T-cell (primary cell): ENCODE measurements around the gene AEBP1. TPM values are rescaled to one million over a fixed set of nuclear protein-coding genes. Genes with fewer than 3 reads are reported as not detected.

Experiments
- ATAC-seq, 4 experiments: fragments of 200-7000 bp in 3 of 4; fragments of 150-1000 bp in 1 of 4; cut with Tn5 transposase; replicated peaks in 1 of 4; 1 replicate in 3 of 4; 2 replicates in 1 of 4; pipeline ENCODE4 v1.10.0; 2021; ENCODE audit warnings: moderate library complexity in 3 of 4, mild to moderate bottlenecking in 2 of 4, moderate number of reproducible peaks in 1 of 4
- CTCF ChIA-PET, 2 donors: fragments of 300-600 bp; sonication (Branson Sonifier 250); formaldehyde crosslinking; loops; one replicate each; lab custom pipeline; 2022; ENCODE audit warnings: antibody characterized with exemption in 2 of 2; lab: Charles Lee
- POLR2A ChIA-PET, 2 donors: fragments of 300-600 bp; sonication (Branson Sonifier 250); formaldehyde crosslinking; loops; one replicate each; lab custom pipeline; 2022; ENCODE audit warnings: antibody characterized with exemption in 2 of 2; lab: Charles Lee
- DNase-seq, 35 experiments: peaks; one replicate each; pipeline versions ENCODE4 v3.0.0 to v3.0.0-alpha.2; 2013 to 2023
- H3K27ac ChIP-seq: one replicate; pipeline ENCODE4 v1.5.1; 2013; ENCODE audit warnings: low read length
- H3K27me3 ChIP-seq, 2 experiments: replicated peaks in 1 of 2; 1 replicate in 1 of 2; 2 replicates in 1 of 2; pipeline versions ENCODE4 v1.6.1 to v1.7.0; 2013; ENCODE audit warnings: low read length in 1 of 2, mixed read lengths in 1 of 2; ENCODE audit not compliant: control insufficient read depth in 2 of 2, insufficient read depth in 2 of 2; ENCODE audit errors: extremely low read depth in 1 of 2
- H3K36me3 ChIP-seq, 2 donors: 1 replicate in 1 of 2; 2 replicates in 1 of 2; pipeline versions ENCODE4 v1.6.1 to v1.7.0; 2013; ENCODE audit warnings: low read length in 1 of 2; ENCODE audit not compliant: control insufficient read depth in 2 of 2, insufficient read depth in 1 of 2; ENCODE audit errors: extremely low read depth in 1 of 2
- H3K4me1 ChIP-seq, 2 experiments: 1 replicate in 1 of 2; 2 replicates in 1 of 2; pipeline versions ENCODE4 v1.6.1 to v1.7.0; 2013; ENCODE audit warnings: low read length in 2 of 2, mixed read lengths in 1 of 2; ENCODE audit not compliant: insufficient read depth in 2 of 2, control insufficient read depth in 1 of 2; ENCODE audit errors: extremely low read depth in 1 of 2
- H3K4me3 ChIP-seq, 2 donors: 1 replicate in 1 of 2; 2 replicates in 1 of 2; pipeline versions ENCODE4 v1.5.1 to v1.7.0; 2013; ENCODE audit warnings: mild to moderate bottlenecking in 2 of 2, low read length in 1 of 2, moderate library complexity in 1 of 2; ENCODE audit not compliant: control insufficient read depth in 1 of 2; ENCODE audit errors: extremely low read depth in 1 of 2
- H3K9me3 ChIP-seq: 2 replicates; pipeline ENCODE4 v1.7.0; 2013
- H3K27ac Mint-ChIP-seq, 2 donors: one replicate each; pipeline ENCODE4 v1.8.0; 2020 to 2021; ENCODE audit warnings: mild to moderate bottlenecking in 2 of 2, mixed read lengths in 2 of 2
- H3K27me3 Mint-ChIP-seq, 2 donors: one replicate each; pipeline ENCODE4 v1.8.0; 2021 to 2022; ENCODE audit warnings: mixed read lengths in 2 of 2
- H3K36me3 Mint-ChIP-seq: one replicate; pipeline ENCODE4 v1.8.0; 2021; ENCODE audit warnings: mixed read lengths
- H3K4me1 Mint-ChIP-seq, 3 donors: one replicate each; pipeline ENCODE4 v1.8.0; 2020 to 2022; ENCODE audit warnings: mixed read lengths in 3 of 3, mild to moderate bottlenecking in 1 of 3
- H3K4me3 Mint-ChIP-seq, 3 donors: one replicate each; pipeline ENCODE4 v1.8.0; 2020 to 2022; ENCODE audit warnings: mild to moderate bottlenecking in 3 of 3, mixed read lengths in 3 of 3, moderate library complexity in 3 of 3
- H3K9me3 Mint-ChIP-seq, 3 donors: one replicate each; pipeline ENCODE4 v1.8.0; 2020 to 2022; ENCODE audit warnings: mixed read lengths in 3 of 3
- WGBS: methylation state at CpG from one replicate; pipeline ENCODE4 v1.1.5; 2013; ENCODE audit warnings: missing lambda C conversion rate; ENCODE audit not compliant: insufficient coverage; 5-methylcytosine and 5-hydroxymethylcytosine counted together
- total RNA-seq, 35 experiments: library from RNA in 6 of 35; stranded (reverse) in 6 of 35; fragments of 120-200 nt in 1 of 35; gene quantifications; one replicate each; pipeline versions ENCODE4 v1.2.1 to v1.2.4 and lab custom pipeline; 2013 to 2026

Gene AEBP1
- total RNA-seq, 5 donors from 2014 or later (not counting 1 experiment from before 2014, with no cell fraction given), result 18.1 to 28.4 (median 23.1) TPM

DNA sequence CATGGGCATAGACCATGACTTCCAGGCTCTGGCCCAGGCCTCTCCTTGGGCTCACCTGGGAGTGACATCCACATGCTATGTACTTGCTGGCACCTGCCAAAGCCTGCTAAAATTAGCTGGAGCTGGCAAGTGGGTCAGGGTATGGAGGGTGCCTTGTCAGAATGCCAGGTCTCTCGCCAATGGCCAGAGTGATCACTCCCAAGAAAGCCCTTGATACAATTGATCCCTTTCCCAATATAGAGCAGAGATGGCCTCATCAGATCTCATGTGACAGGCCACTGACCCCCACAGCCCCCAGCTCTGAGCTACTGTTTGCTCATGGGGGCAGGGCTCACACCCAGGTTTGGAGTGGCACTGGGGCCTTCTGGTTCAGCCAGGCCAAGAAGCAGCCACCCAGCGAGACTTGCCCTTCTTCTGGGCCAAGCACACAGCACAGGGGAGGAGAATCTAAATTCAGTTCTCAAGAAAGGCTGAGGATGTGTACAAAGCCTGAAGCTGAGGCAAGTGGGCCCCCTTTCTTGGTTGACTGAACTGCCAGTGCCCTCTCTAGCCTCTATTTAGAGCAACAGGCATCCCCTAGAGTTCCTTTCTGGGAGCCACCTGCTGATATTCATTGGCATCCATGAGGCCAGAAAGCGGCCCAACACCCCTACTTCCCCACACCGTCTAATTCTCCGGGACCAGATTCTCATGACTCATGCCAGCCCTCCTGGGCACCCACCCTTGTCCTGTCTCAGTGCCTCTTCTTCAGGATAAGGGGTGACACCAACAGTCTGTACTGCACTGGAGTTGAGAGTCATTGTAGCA, 55.9 kb downstream of the AEBP1 start:
- Mint-ChIP-seq H3K9me3 (peaks cover 0 to 3% (median 0%) of the 10 kb centered on the region in 3 donors), H3K27ac (no peak overlapping the region), H3K4me1 (no peaks in the 10 kb centered on the region), H3K27me3 (peaks cover 0 to 7% of the 10 kb centered on the region in 2 donors), H3K36me3 (no peaks in the 10 kb centered on the region), H3K4me3 (no peak overlapping the region)
- WGBS, result 83% methylated on average over 2 of the region's 5 CpGs
- H3K27ac ChIP-seq, result no peak overlapping the region
- ATAC-seq (no peak), DNase-seq (no peak)
- H3K4me1 ChIP-seq, result no peaks in the 10 kb centered on the region
- H3K4me3 ChIP-seq, result no peak overlapping the region
- no peaks in the 10 kb centered on the region for H3K9me3 ChIP-seq
- H3K27me3 ChIP-seq, result peaks cover 0 to 29% of the 10 kb centered on the region in 2 experiments
- no peaks in the 10 kb centered on the region for H3K36me3 ChIP-seq
- CTCF ChIA-PET, result no interaction called here
- POLR2A ChIA-PET, result no interaction called here

DNA sequence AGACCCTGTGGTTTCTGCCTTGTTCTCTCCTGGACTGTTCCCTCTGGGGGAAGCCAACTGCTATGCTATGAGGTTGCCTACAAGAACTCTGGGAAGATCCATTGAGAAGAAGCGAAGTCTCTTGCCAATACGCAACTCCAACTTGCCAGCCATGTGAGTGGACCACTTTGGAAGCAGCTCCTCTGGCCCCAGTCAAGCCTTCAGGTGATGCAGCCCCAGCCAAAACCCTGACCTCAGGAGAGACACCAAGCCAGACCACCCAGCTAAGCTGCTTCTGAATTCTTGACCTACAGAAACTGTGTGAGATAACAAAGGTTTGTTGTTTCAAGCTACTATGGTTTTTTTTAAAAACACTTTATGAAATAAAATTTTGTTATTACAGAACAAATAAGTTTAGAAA, 57.2 kb downstream of the AEBP1 start:
- H3K27me3 ChIP-seq, result peaks cover 0 to 22% of the 10 kb centered on the region in 2 experiments
- ATAC-seq (no peak), DNase-seq (no peak)
- H3K9me3 Mint-ChIP-seq, result peaks cover 0 to 3% (median 0%) of the 10 kb centered on the region in 3 donors
- H3K4me3 Mint-ChIP-seq, result no peak overlapping the region
- H3K36me3 ChIP-seq, result no peaks in the 10 kb centered on the region
- H3K4me3 ChIP-seq, result no peak overlapping the region
- ChIA-PET POLR2A (interaction anchor here in 1 of 2 donors (0.6 kb wide), 1 partner anchor 80 kb away, joined by 3 read pairs; no protein-coding TSS in a partner anchor), CTCF (no interaction called here)
- H3K36me3 Mint-ChIP-seq, result no peaks in the 10 kb centered on the region
- H3K4me1 Mint-ChIP-seq, result no peaks in the 10 kb centered on the region
- no peaks in the 10 kb centered on the region for H3K4me1 ChIP-seq
- peaks cover 0 to 7% of the 10 kb centered on the region in 2 donors for H3K27me3 Mint-ChIP-seq
- no peaks in the 10 kb centered on the region for H3K9me3 ChIP-seq
- H3K27ac Mint-ChIP-seq, result no peak overlapping the region
- no peak overlapping the region for H3K27ac ChIP-seq
- WGBS, result 100% methylated on average over 2 of the region's 2 CpGs

DNA sequence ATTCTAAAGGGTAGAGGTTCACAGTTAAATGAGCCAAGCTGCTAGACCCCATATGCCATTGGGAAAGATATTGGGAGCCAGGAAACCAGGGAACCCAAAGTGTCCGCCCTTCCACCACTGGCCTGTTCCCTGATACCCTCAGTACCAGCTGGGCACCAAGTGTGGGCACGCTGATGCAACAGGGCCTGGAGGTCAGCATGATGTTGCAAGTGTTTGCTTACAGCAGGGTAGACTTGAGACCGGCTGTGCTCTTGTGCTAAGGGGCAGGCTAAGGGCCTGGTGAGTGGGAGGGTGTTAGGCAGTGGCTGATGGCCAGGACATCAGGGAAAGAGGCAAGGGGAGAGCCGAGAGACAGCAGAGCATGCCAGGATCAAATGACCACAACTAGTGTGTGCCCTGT, 58.0 kb downstream of the AEBP1 start:
- POLR2A ChIA-PET, result no interaction called here
- Histone ChIP-seq H3K9me3 (no peaks in the 10 kb centered on the region), H3K36me3 (no peaks in the 10 kb centered on the region), H3K27ac (no peak overlapping the region), H3K27me3 (peaks cover 0 to 22% of the 10 kb centered on the region in 2 experiments), H3K4me3 (no peak overlapping the region), H3K4me1 (no peaks in the 10 kb centered on the region)
- no peak overlapping the region for H3K27ac Mint-ChIP-seq
- ATAC-seq (no peak), DNase-seq (no peak)
- 97% methylated on average over 4 of the region's 4 CpGs for WGBS
- H3K4me3 Mint-ChIP-seq, result no peak overlapping the region
- CTCF ChIA-PET, result no interaction called here
- H3K4me1 Mint-ChIP-seq, result no peaks in the 10 kb centered on the region
- no peaks in the 10 kb centered on the region for H3K36me3 Mint-ChIP-seq
- peaks cover 0 to 3% (median 0%) of the 10 kb centered on the region in 3 donors for H3K9me3 Mint-ChIP-seq
- peaks cover 0 to 7% of the 10 kb centered on the region in 2 donors for H3K27me3 Mint-ChIP-seq

DNA sequence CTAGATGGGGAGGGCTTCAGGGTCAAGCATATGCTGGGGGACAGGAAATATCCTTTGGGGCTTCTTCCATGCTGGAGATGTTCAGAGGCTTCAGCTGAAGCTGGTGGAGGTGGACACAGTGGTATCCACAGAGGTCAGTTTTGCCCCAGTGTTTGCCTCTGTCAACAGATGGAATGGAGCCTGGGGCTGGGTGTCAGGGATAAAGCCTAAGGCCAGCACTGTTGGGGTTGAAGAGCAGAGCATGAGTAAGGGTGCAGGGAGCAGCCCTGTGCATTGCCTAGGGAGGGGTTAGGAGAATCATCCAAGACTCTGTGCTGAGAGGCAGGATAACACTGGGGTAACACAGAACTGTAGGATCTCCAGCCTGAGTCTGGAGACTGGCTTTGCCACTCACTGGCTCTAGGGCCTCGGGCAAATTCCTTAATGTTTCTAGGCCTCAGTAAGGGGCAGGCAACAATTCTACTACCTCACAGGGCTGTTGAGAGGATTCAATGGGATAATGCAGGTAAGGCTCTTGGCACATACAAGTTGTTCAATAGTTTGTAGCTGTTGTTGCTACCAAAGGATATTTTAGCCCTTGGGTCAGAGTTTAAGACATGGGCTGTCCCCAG, 58.7 kb downstream of the AEBP1 start:
- no CpG with 5 or more reads among the region's 1 CpG for WGBS
- Histone ChIP-seq H3K9me3 (no peaks in the 10 kb centered on the region), H3K4me1 (no peaks in the 10 kb centered on the region), H3K36me3 (no peaks in the 10 kb centered on the region), H3K4me3 (no peak overlapping the region), H3K27me3 (peaks cover 0 to 16% of the 10 kb centered on the region in 2 experiments), H3K27ac (no peak overlapping the region)
- no peak for ATAC-seq
- DNase-seq, result no peak
- Mint-ChIP-seq H3K4me1 (peaks cover 0 to 6% (median 2%) of the 10 kb centered on the region in 3 donors), H3K27me3 (peaks cover 0 to 7% of the 10 kb centered on the region in 2 donors), H3K27ac (no peak overlapping the region), H3K9me3 (peaks cover 0 to 3% (median 0%) of the 10 kb centered on the region in 3 donors), H3K4me3 (no peak overlapping the region), H3K36me3 (no peaks in the 10 kb centered on the region)
- ChIA-PET POLR2A (no interaction called here), CTCF (no interaction called here)

DNA sequence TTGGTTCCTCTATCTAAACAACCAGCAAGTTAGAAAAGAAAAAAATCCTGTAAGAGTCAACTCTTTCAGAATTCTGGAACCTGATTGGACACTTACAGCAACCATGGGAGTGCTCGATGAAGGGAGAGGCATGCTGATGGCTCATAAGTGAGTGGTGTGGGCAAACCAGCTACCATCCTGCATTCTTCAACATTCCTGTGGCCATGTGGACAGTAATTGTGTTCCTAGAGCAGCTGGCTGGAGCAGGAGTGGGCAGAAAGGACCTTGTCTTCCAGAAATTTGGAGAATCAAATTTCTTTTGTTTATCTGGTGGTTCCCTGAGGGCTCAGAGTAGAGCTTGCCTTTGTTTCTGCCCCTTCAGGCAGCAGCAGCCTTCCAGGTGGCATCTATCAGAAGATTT, 59.4 kb downstream of the AEBP1 start:
- Mint-ChIP-seq H3K36me3 (no peaks in the 10 kb centered on the region), H3K4me1 (peaks cover 0 to 7% (median 3%) of the 10 kb centered on the region in 3 donors), H3K27ac (no peak overlapping the region), H3K4me3 (no peak overlapping the region), H3K27me3 (peaks cover 0 to 7% of the 10 kb centered on the region in 2 donors), H3K9me3 (peaks cover 0 to 3% (median 0%) of the 10 kb centered on the region in 3 donors)
- H3K4me3 ChIP-seq, result no peak overlapping the region
- ATAC-seq (no peak), DNase-seq (no peak)
- ChIA-PET POLR2A (no interaction called here), CTCF (no interaction called here)
- no peaks in the 10 kb centered on the region for H3K36me3 ChIP-seq
- no peaks in the 10 kb centered on the region for H3K9me3 ChIP-seq
- no peaks in the 10 kb centered on the region for H3K4me1 ChIP-seq
- WGBS, result no CpG with 5 or more reads among the region's 1 CpG
- H3K27ac ChIP-seq, result no peak overlapping the region
- peaks cover 0 to 11% of the 10 kb centered on the region in 2 experiments for H3K27me3 ChIP-seq
